Measurements from ENCODE around the gene TPCN1.

TPCN1 gene

GRCh38 chr12:113221181-113221996 is at the start of gene TPCN1:
Gene TPCN1 (plus strand): TSS chr12:113221464. CDS start chr12:113226853, 5,389 bp downstream.
- DNase-seq (ENCODE audit: low read depth): peak; percentile 100

- DNase-seq (ENCODE audit: low read depth): no peak
These were observed 49.7 kb upstream of the TPCN1 start for GRCh38 chr12:113171543-113171942.

- DNase-seq (ENCODE audit: low read depth): no peak
These were observed 49.1 kb upstream of the TPCN1 start for GRCh38 chr12:113172185-113172584.

GRCh38 chr12:113173081-113173698 is 48.1 kb upstream of the TPCN1 start:
- DNase-seq (ENCODE audit: low read depth): no peak

GRCh38 chr12:113174461-113175384 is 46.5 kb upstream of the TPCN1 start:
- DNase-seq (ENCODE audit: low read depth): peak; percentile 49

GRCh38 chr12:113179023-113179422 is 42.2 kb upstream of the TPCN1 start:
- no peak for DNase-seq (ENCODE audit: low read depth)

- peak; percentile 28 for DNase-seq (ENCODE audit: low read depth)
These were observed 40.9 kb upstream of the TPCN1 start for GRCh38 chr12:113180333-113180732.

GRCh38 chr12:113181975-113182374 is 39.3 kb upstream of the TPCN1 start:
- DNase-seq (ENCODE audit: low read depth): no peak

- no peak for DNase-seq (ENCODE audit: low read depth)
These were observed 38.2 kb upstream of the TPCN1 start for GRCh38 chr12:113183030-113183589.

- DNase-seq (ENCODE audit: low read depth): no peak
These were observed 37.0 kb upstream of the TPCN1 start for GRCh38 chr12:113184098-113184899.

- DNase-seq (ENCODE audit: low read depth): peak; percentile 94
These were observed 36.4 kb upstream of the TPCN1 start for GRCh38 chr12:113184900-113185179.

- peak; percentile 71 for DNase-seq (ENCODE audit: low read depth)
These were observed 35.9 kb upstream of the TPCN1 start, which contains the start of the genes DDX54 and RITA1 for GRCh38 chr12:113185180-113186032. Gene DDX54 (minus strand): TSS chr12:113185478. CDS start chr12:113185451, 27 bp downstream. Gene RITA1 (plus strand): TSS chr12:113185721. CDS start chr12:113186747, 1,026 bp downstream.

- DNase-seq (ENCODE audit: low read depth): peak; percentile 38
These were observed 35.3 kb upstream of the TPCN1 start for GRCh38 chr12:113186033-113186365.

GRCh38 chr12:113186666-113187325 is 34.5 kb upstream of the TPCN1 start:
- DNase-seq (ENCODE audit: low read depth): no peak

GRCh38 chr12:113189361-113189760 is 31.9 kb upstream of the TPCN1 start:
- DNase-seq (ENCODE audit: low read depth): no peak

- peak; percentile 57 for DNase-seq (ENCODE audit: low read depth)
These were observed 30.5 kb upstream of the TPCN1 start for GRCh38 chr12:113190761-113191160.

GRCh38 chr12:113191227-113191626 is 30.0 kb upstream of the TPCN1 start:
- no peak for DNase-seq (ENCODE audit: low read depth)

GRCh38 chr12:113194971-113195391 is 26.3 kb upstream of the TPCN1 start:
- DNase-seq (ENCODE audit: low read depth): peak; percentile 68

GRCh38 chr12:113195598-113195997 is 25.7 kb upstream of the TPCN1 start:
- no peak for DNase-seq (ENCODE audit: low read depth)

GRCh38 chr12:113196582-113196981 is 24.7 kb upstream of the TPCN1 start:
- no peak for DNase-seq (ENCODE audit: low read depth)

All from iris pigment epithelial cell (primary cell).